Measurements from ENCODE around the gene LTC4S. TPM values are rescaled to one million over a fixed set of nuclear protein-coding genes. Genes with fewer than 3 reads are reported as not detected.

LTC4S gene
- total and polyA plus RNA-seq, 2 donors (not counting 3 experiments of a cell fraction or from before 2014, with no cell fraction given) = 0.95 to 6.3 TPM

- H3K79me2 ChIP-seq (ENCODE audit: control insufficient read depth, insufficient read depth, low read length) = peaks cover 56% of the 10 kb centered on the region
- intact Hi-C loops (cut with micrococcal nuclease) = no loop called here
These were observed 31.9 kb downstream of the LTC4S start for GRCh38 chr5:179825655-179826182.

More at GRCh38 chr5:179825655-179826182, 31.9 kb downstream of the LTC4S start:
- H3K9me1 ChIP-seq (replicated peaks; ENCODE audit: control insufficient read depth, extremely low read depth, insufficient read depth, low read length) = no peaks in the 10 kb centered on the region
- DNase-seq (ENCODE audit: low read depth, low spot score) (no peak), FAIRE-seq (no peak)
- no peak overlapping the region for H2AFZ ChIP-seq (ENCODE audit: low read depth, low read length)
- no peak for TF ChIP-seq EZH2 (IDR thresholded peaks at IDR 0.05; ENCODE audit: borderline replicate concordance, low read depth, low read length, severe bottlenecking)
- TF ChIP-seq CTCF (IDR thresholded peaks at IDR 0.05; ENCODE audit: extremely low read depth in 1 of 2, insufficient read depth in 1 of 2, low read depth in 1 of 2, low read length in 2 of 2) = no peak
- TF ChIP-seq FOS (IDR thresholded peaks at IDR 0.05; ENCODE audit: borderline replicate concordance, insufficient read depth, low read length) = no peak
- no peak for TF ChIP-seq POLR2A (IDR thresholded peaks at IDR 0.05; ENCODE audit: low read depth, low read length)
- TF ChIP-seq MYC (IDR thresholded peaks at IDR 0.05; ENCODE audit: low read depth, low read length) = no peak
- TF ChIP-seq JUN (IDR thresholded peaks at IDR 0.05; ENCODE audit: borderline replicate concordance, insufficient read depth, insufficient read length, low read depth) = no peak
- TF ChIP-seq GATA2 (IDR thresholded peaks at IDR 0.05; ENCODE audit: insufficient read depth, insufficient read length, low read depth, low read length) = no peak
- TF ChIP-seq MAX (IDR thresholded peaks at IDR 0.05; ENCODE audit: insufficient read depth, insufficient read length) = no peak
- TF ChIP-seq POLR2AphosphoS5 (IDR thresholded peaks at IDR 0.05; ENCODE audit: insufficient read depth, low read depth, low read length) = no peak
- H3K4me2 ChIP-seq (ENCODE audit: insufficient read depth, low read length) = no peak overlapping the region
- CTCF ChIA-PET = interaction anchor here (1.6 kb wide), 1 partner anchor 24 kb away, joined by 8 read pairs; no protein-coding TSS in a partner anchor
- no peak overlapping the region for H3K4me3 ChIP-seq (replicated peaks in 1 of 3; ENCODE audit: insufficient read depth in 1 of 3, low read depth in 1 of 3, low read length in 3 of 3)
- BruUV-seq (replicated peaks) = no TSS peak
- POLR2A ChIA-PET = no interaction called here
- H3K27me3 ChIP-seq (ENCODE audit: control insufficient read depth in 2 of 2, insufficient read depth in 2 of 2, low read length in 2 of 2) = no peaks in the 10 kb centered on the region
- peaks cover 31 to 58% of the 10 kb centered on the region in 2 experiments for H3K36me3 ChIP-seq (ENCODE audit: control insufficient read depth in 2 of 2, extremely low read depth in 1 of 2, insufficient read depth in 2 of 2, low read length in 2 of 2)
- peaks cover 14% of the 10 kb centered on the region for H3K4me1 ChIP-seq (ENCODE audit: control insufficient read depth, extremely low read depth, insufficient read depth, low read length)
- H3K9me3 ChIP-seq (replicated peaks; ENCODE audit: control insufficient read depth, insufficient read depth, low read length) = no peaks in the 10 kb centered on the region
- no peak overlapping the region for H3K9ac ChIP-seq (replicated peaks; ENCODE audit: extremely low read depth, insufficient read depth, low read length)
- dilution Hi-C loops (cut with MboI; ENCODE audit: extremely low pct_ligation_motif_present, low sequenced_read_pairs) = no loop called here
- no peak overlapping the region for H3K27ac ChIP-seq (ENCODE audit: insufficient read depth, low read depth, low read length)
- peaks cover 10% of the 10 kb centered on the region for H4K20me1 ChIP-seq (replicated peaks; ENCODE audit: control insufficient read depth, extremely low read depth, insufficient read depth, low read length)

Data from endothelial cell of umbilical vein (primary cell).